Measurements from ENCODE around the gene TXNDC12. TPM values are rescaled to one million over a fixed set of nuclear protein-coding genes. Genes with fewer than 3 reads are reported as not detected.
"Not testable (repeated sequence)": the region's sequence is repeated elsewhere in the genome, so short reads cannot be mapped to it uniquely, and the experiment has no call there.

The TXNDC12 gene
- total RNA-seq, 1 donor from 2014 or later: 62.1 TPM

DNA sequence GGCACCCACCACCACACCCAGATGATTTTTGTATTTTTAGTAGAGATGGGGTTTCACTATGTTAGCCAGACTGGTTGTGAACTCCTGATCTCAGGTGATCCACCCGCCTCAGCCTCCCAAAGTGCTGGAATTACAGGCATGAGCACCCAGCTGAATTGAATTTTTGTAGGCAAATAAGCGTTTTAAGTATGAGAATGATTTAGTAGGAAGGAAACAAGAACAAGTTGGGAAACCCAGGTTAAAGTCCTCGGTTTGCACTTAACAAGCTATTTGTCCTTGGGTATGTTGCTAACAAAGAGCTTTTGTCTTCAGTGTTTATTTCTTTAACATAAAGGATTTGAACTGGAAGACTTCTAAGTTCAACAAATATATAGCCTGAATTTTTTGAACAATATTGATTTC lies 25.0 kb upstream of the TXNDC12 start:
- no peaks in the 10 kb centered on the region for H3K27me3 ChIP-seq (ENCODE audit: control insufficient read depth, insufficient read depth, low read length)
- H3K36me3 ChIP-seq (ENCODE audit: control insufficient read depth, insufficient read depth, low read length): no peaks in the 10 kb centered on the region
- DNase-seq (ENCODE audit: low read depth): no peak
- TF ChIP-seq, protein P1, sequence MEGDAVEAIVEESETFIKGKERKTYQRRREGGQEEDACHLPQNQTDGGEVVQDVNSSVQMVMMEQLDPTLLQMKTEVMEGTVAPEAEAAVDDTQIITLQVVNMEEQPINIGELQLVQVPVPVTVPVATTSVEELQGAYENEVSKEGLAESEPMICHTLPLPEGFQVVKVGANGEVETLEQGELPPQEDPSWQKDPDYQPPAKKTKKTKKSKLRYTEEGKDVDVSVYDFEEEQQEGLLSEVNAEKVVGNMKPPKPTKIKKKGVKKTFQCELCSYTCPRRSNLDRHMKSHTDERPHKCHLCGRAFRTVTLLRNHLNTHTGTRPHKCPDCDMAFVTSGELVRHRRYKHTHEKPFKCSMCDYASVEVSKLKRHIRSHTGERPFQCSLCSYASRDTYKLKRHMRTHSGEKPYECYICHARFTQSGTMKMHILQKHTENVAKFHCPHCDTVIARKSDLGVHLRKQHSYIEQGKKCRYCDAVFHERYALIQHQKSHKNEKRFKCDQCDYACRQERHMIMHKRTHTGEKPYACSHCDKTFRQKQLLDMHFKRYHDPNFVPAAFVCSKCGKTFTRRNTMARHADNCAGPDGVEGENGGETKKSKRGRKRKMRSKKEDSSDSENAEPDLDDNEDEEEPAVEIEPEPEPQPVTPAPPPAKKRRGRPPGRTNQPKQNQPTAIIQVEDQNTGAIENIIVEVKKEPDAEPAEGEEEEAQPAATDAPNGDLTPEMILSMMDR (IDR thresholded peaks at IDR 0.05; ENCODE audit: insufficient read depth, low read length, poor library complexity, severe bottlenecking): no peak
- no peak overlapping the region for H3K4me3 ChIP-seq (ENCODE audit: low read depth, low read length)

DNA sequence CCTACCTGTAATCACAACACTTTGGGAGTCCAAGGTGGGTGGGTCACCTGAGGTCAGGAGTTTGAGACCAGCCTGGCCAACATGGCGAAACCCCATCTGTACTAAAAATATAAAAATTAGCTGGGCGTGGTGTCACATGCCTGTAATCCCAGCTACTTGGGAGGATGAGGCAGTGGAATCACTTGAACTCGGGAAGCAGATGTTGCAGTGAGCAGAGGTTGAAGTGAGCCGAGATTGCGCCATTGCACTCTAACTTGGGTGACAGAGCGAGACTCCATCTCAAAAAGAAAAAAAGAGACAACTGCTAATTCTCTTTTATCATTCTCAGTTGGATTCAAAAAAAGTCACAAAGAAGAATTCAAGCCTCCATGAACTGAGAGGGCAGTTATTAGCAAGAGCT lies 22.3 kb upstream of the TXNDC12 start:
- DNase-seq (ENCODE audit: low read depth); H3K36me3 ChIP-seq (ENCODE audit: control insufficient read depth, insufficient read depth, low read length); H3K4me3 ChIP-seq (ENCODE audit: low read depth, low read length); H3K27me3 ChIP-seq (ENCODE audit: control insufficient read depth, insufficient read depth, low read length): not testable (repeated sequence)

DNA sequence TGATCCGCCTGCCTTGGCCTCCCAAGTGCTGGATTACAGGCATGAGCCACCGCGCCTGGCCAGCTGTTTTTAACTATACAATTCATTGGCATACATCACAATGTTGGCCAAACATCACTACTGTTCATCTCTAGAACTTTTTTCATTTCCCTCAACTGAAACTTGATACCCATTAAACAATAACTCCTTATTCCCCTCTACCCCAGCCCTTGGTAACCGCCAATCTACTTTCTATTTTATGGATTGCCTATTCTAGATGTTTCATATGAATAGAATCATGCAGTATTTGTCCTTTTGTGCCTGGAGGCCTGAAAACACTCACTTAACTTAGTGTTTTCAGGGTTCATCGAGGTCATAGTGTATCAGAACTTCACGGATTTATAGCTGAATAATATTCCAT lies 17.3 kb upstream of the TXNDC12 start:
- no peak overlapping the region for H3K4me3 ChIP-seq (ENCODE audit: low read depth, low read length)
- no peaks in the 10 kb centered on the region for H3K27me3 ChIP-seq (ENCODE audit: control insufficient read depth, insufficient read depth, low read length)
- no peaks in the 10 kb centered on the region for H3K36me3 ChIP-seq (ENCODE audit: control insufficient read depth, insufficient read depth, low read length)
- DNase-seq (ENCODE audit: low read depth): no peak
- TF ChIP-seq, protein P1 (IDR thresholded peaks at IDR 0.05; ENCODE audit: insufficient read depth, low read length, poor library complexity, severe bottlenecking): no peak

DNA sequence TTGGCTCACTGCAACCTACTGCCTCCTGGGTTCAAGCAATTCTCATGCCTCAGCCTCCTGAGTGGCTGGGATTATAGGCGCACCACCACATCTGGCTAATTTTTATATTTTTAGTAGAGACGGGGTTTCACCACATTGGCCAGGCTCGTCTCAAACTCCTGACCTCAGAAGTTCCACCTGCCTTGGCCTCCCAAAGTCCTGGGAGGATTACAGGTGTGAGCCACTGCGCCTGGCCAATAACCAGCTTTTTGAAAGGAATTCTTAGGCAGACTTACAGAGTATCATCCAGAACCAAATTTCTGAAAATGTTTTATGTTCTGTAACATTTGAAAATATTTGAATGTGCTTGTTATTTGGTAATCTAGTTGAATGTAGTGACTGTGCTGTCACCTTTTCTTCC lies 15.7 kb upstream of the TXNDC12 start:
- TF ChIP-seq, protein P1 (IDR thresholded peaks at IDR 0.05; ENCODE audit: insufficient read depth, low read length, poor library complexity, severe bottlenecking): no peak
- Histone ChIP-seq H3K36me3 (ENCODE audit: control insufficient read depth, insufficient read depth, low read length) (no peaks in the 10 kb centered on the region), H3K27me3 (ENCODE audit: control insufficient read depth, insufficient read depth, low read length) (no peaks in the 10 kb centered on the region), H3K4me3 (ENCODE audit: low read depth, low read length) (no peak overlapping the region)
- no peak for DNase-seq (ENCODE audit: low read depth)

DNA sequence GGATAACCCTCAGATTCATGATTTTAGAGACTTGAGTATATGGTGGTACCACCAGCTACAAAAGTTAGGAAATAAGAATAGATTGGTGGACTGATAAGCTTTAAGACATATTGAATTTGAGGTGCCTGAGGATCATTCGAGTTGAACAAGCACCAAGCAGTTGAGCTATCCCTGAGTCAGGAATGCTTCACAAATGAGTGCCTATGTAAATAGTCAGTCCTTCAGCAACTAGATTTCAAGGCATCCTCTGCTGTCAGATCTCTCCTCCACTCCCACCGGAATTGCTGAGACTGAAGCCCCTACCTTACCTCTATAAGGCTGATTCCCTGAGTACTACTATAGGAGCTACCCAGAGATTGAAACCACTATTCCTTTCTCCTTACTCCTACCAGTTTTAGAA lies 8.2 kb upstream of the TXNDC12 start:
- Histone ChIP-seq H3K27me3 (ENCODE audit: control insufficient read depth, insufficient read depth, low read length) (no peaks in the 10 kb centered on the region), H3K36me3 (ENCODE audit: control insufficient read depth, insufficient read depth, low read length) (peaks cover 2% of the 10 kb centered on the region), H3K4me3 (ENCODE audit: low read depth, low read length) (no peak overlapping the region)
- TF ChIP-seq, protein P1 (IDR thresholded peaks at IDR 0.05; ENCODE audit: insufficient read depth, low read length, poor library complexity, severe bottlenecking): no peak
- DNase-seq (ENCODE audit: low read depth): no peak

DNA sequence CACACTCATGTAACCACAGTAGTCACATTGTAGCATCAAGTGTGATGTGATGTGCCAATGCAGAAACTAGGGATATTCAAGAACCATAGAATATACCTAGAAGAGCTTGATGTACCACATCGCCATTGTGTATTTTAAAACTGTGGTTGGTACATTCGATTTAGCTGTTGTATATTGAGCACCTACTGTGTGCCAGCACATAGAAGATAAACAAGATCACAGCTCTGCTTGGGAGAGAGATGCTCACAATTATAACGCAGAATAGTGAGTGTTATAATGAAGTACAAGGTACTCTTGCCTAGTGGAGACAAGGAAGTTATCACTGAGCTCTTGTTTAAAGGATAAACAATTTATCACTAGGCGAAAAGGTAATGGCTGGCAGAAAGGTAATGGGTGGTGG lies 5.8 kb upstream of the TXNDC12 start:
- peaks cover 2% of the 10 kb centered on the region for H3K36me3 ChIP-seq (ENCODE audit: control insufficient read depth, insufficient read depth, low read length)
- no peak for DNase-seq (ENCODE audit: low read depth)
- TF ChIP-seq, protein P1 (IDR thresholded peaks at IDR 0.05; ENCODE audit: insufficient read depth, low read length, poor library complexity, severe bottlenecking): no peak
- H3K27me3 ChIP-seq (ENCODE audit: control insufficient read depth, insufficient read depth, low read length): no peaks in the 10 kb centered on the region
- H3K4me3 ChIP-seq (ENCODE audit: low read depth, low read length): no peak overlapping the region

Data from kidney epithelial cell (primary cell).